HepG2 (cell line): ENCODE measurements around the gene CAPN13. TPM values are rescaled to one million over a fixed set of nuclear protein-coding genes. Genes with fewer than 3 reads are reported as not detected.

ENCODE experiments used
- ATAC-seq: fragments of 200-7000 bp; cut with Tn5 transposase; 3 replicates; pipeline ENCODE4 v1.9.1; 2020; ENCODE audit warnings: mild to moderate bottlenecking, moderate library complexity
- BruUV-seq: library from RNA; stranded (reverse); fragments of 400-500 nt; replicated peaks from 2 replicates; lab custom pipeline; 2021; lab: Mats Ljungman, UMichigan
- CTCF ChIA-PET: fragments of 300-600 bp; formaldehyde crosslinking; extraction: SDS; loops from one replicate; lab custom pipeline; 2021; ENCODE audit warnings: low total read pairs, inconsistent platforms, low intra/inter-chr PET ratio; lab: Yijun Ruan, JAX
- POLR2A ChIA-PET: fragments of 350-600 bp; sonication (Branson Sonifier 250); formaldehyde crosslinking; loops from one replicate; lab custom pipeline; 2020; ENCODE audit warnings: antibody characterized with exemption, inconsistent platforms; lab: Yijun Ruan, JAX
- DNase-seq: peaks from one replicate; pipeline ENCODE4 v3.0.0-alpha.2; 2015; ENCODE audit warnings: low spot score
- FAIRE-seq: peaks from 3 replicates; lab custom pipeline; 2011; peaks lifted over from hg19 to GRCh38; lab: Jason Lieb, UNC
- H2AFZ ChIP-seq: one replicate; pipeline ENCODE4 v1.6.1; 2011; ENCODE audit warnings: low read length, inconsistent platforms
- H3K27ac ChIP-seq: fragments of 300-600 bp; 3 replicates; pipeline ENCODE4 v1.8.0; 2011; ENCODE audit warnings: mixed run types, mild to moderate bottlenecking, mixed read lengths, low read length, inconsistent platforms; ENCODE audit not compliant: insufficient read depth; ENCODE audit errors: extremely low read length
- H3K27me3 ChIP-seq, 2 experiments: fragments of 200-600 bp in 1 of 2; 2 replicates in 1 of 2; 3 replicates in 1 of 2; pipeline versions ENCODE4 v1.6.0 to v1.8.0; 2011; ENCODE audit warnings: low read length in 2 of 2, mild to moderate bottlenecking in 2 of 2, moderate library complexity in 2 of 2, inconsistent platforms in 1 of 2; ENCODE audit not compliant: insufficient read depth in 2 of 2, control insufficient read depth in 1 of 2
- H3K36me3 ChIP-seq, 2 experiments: fragments of 200-600 bp in 1 of 2; replicated peaks in 1 of 2; 2 replicates in 1 of 2; 3 replicates in 1 of 2; pipeline versions ENCODE4 v1.5.1 to v1.8.0; 2011; ENCODE audit warnings: low read length in 2 of 2, inconsistent platforms in 1 of 2; ENCODE audit not compliant: insufficient read depth in 2 of 2, control insufficient read depth in 1 of 2
- H3K4me1 ChIP-seq: 2 replicates; pipeline ENCODE4 v1.5.1; 2012; ENCODE audit warnings: low read length, inconsistent platforms; ENCODE audit not compliant: insufficient read depth
- H3K4me2 ChIP-seq: 2 replicates; pipeline ENCODE4 v1.6.0; 2011; ENCODE audit warnings: low read depth, low read length, inconsistent platforms
- H3K4me3 ChIP-seq, 3 experiments: fragments of 200-600 bp in 1 of 3; sonication (generic), shearing (Covaris generic) in 1 of 3; replicated peaks in 1 of 3; 2 replicates each; pipeline ENCODE4 v1.5.1; 2011 to 2016; ENCODE audit warnings: low read length in 3 of 3, inconsistent platforms in 2 of 3, low read depth in 2 of 3, mild to moderate bottlenecking in 2 of 3, control low read depth in 1 of 3, mixed read lengths in 1 of 3; ENCODE audit not compliant: insufficient read depth in 1 of 3
- H3K79me2 ChIP-seq: one replicate; pipeline ENCODE4 v1.6.1; 2011; ENCODE audit warnings: low read length, inconsistent platforms; ENCODE audit not compliant: insufficient read depth
- H3K9ac ChIP-seq: 2 replicates; pipeline ENCODE4 v1.6.0; 2011; ENCODE audit warnings: mild to moderate bottlenecking, low read depth, low read length, inconsistent platforms; ENCODE audit not compliant: insufficient read depth
- H3K9me3 ChIP-seq: 2 replicates; pipeline ENCODE4 v1.5.1; 2012; ENCODE audit warnings: mild to moderate bottlenecking, low read length
- H4K20me1 ChIP-seq: 2 replicates; pipeline ENCODE4 v1.6.0; 2011; ENCODE audit warnings: inconsistent platforms, mild to moderate bottlenecking, low read length, moderate library complexity; ENCODE audit not compliant: insufficient read depth
- BORCS8-MEF2B ChIP-seq: sonication (generic); formaldehyde crosslinking; IDR thresholded peaks from 2 replicates; pipeline ENCODE4 v1.8.0; 2022; ENCODE audit warnings: mild to moderate bottlenecking, missing genetic modification reagents
- CC2D1A ChIP-seq: sonication (generic); formaldehyde crosslinking; IDR thresholded peaks from 2 replicates; pipeline ENCODE4 v1.8.1; 2023; ENCODE audit warnings: mild to moderate bottlenecking, missing genetic modification reagents
- EHMT2 ChIP-seq: fragments of 200-600 bp; sonication (generic); IDR thresholded peaks from 2 replicates; pipeline ENCODE4 v1.7.0; 2017; ENCODE audit warnings: antibody characterized with exemption, low read depth, low read length, borderline replicate concordance
- RNF2 ChIP-seq: fragments of 450-650 bp; conservative IDR thresholded peaks from 2 replicates; pipeline ENCODE4 v1.6.1; 2016; ENCODE audit warnings: low read depth
- SNAPC2 ChIP-seq: sonication (generic); formaldehyde crosslinking; IDR thresholded peaks from 2 replicates; pipeline ENCODE4 v1.8.1; 2022; ENCODE audit warnings: mild to moderate bottlenecking, missing genetic modification reagents
- TIGD3 ChIP-seq: sonication (generic); formaldehyde crosslinking; IDR thresholded peaks from 2 replicates; pipeline ENCODE4 v1.5.1; 2020; ENCODE audit warnings: mild to moderate bottlenecking, missing genetic modification reagents, borderline replicate concordance
- ZFY ChIP-seq: sonication (generic); formaldehyde crosslinking; IDR thresholded peaks from 2 replicates; pipeline ENCODE4 v1.4.0; 2020; ENCODE audit warnings: missing genetic modification reagents
- ZKSCAN1 ChIP-seq: fragments of 150-350 bp; IDR thresholded peaks from 2 replicates; pipeline ENCODE4 v1.6.1; 2014; ENCODE audit warnings: low read length
- ZNF142 ChIP-seq: sonication (generic); formaldehyde crosslinking; IDR thresholded peaks from 2 replicates; pipeline ENCODE4 v1.4.0; 2020; ENCODE audit warnings: missing genetic modification reagents
- ZNF609 ChIP-seq: sonication (generic); formaldehyde crosslinking; IDR thresholded peaks from 2 replicates; pipeline ENCODE4 v1.4.0; 2020; ENCODE audit warnings: mild to moderate bottlenecking, missing genetic modification reagents, borderline replicate concordance
- ZNF709 ChIP-seq: sonication (generic); formaldehyde crosslinking; IDR thresholded peaks from 2 replicates; pipeline ENCODE4 v1.5.0; 2020; ENCODE audit warnings: mild to moderate bottlenecking, missing genetic modification reagents
- ZNF713 ChIP-seq: sonication (generic); formaldehyde crosslinking; IDR thresholded peaks from 2 replicates; pipeline ENCODE4 v1.4.0; 2020; ENCODE audit warnings: mild to moderate bottlenecking, missing genetic modification reagents
- whole genome bisulfite sequencing: methylation state at CpG from one replicate; pipeline ENCODE4 v1.1.6; 2017; ENCODE audit warnings: low lambda C conversion rate; 5-methylcytosine and 5-hydroxymethylcytosine counted together
- in situ Hi-C: cut with HindIII; loops from 2 replicates; pipeline ENCODE4 v1.10.0; 2017; ENCODE audit warnings: low pct_unique_long_range_greater_than_20kb; ENCODE audit not compliant: extremely low pct_ligation_motif_present
- intact Hi-C: fragments of 100-400 bp; cut with micrococcal nuclease; formaldehyde crosslinking; loops from one replicate; pipeline ENCODE4 v1.10.0; 2022; ENCODE audit not compliant: unreplicated experiment
- polyA plus RNA-seq, 8 experiments: library from polyadenylated mRNA; depleted of rRNA in 3 of 8; stranded (reverse) in 7 of 8; unstranded in 1 of 8; fragments of >200 nt; fragmentation: Illumina TruSeq in 4 of 8; extraction: Trizol in 4 of 8; gene quantifications; 2 replicates each; pipeline versions ENCODE4 v1.2.1 to v1.2.3, GENCODE V29; 2011 to 2016; ENCODE audit warnings: low read depth in 4 of 8, missing spikeins in 1 of 8, mixed read lengths in 1 of 8; ENCODE audit not compliant: insufficient read depth in 1 of 8
- total RNA-seq, 5 experiments: library from RNA; depleted of rRNA; stranded (reverse); fragments of >200 nt; fragmentation: Illumina TruSeq; extraction: Trizol; gene quantifications; 2 replicates each; pipeline ENCODE4 v1.2.3, GENCODE V29; 2016; ENCODE audit warnings: low read depth in 1 of 5

The CAPN13 gene
- total and polyA plus RNA-seq, 2 of the 13 experiments (the other 11 are each of a cell fraction or from before 2014, with no cell fraction given): not detected

GRCh38 chr2:30675758-30676157 is 131.5 kb downstream of the CAPN13 start:
- WGBS: 71% methylated on average over 2 of the region's 2 CpGs
- in situ Hi-C loops: no loop called here
- ATAC-seq: no peak

More at GRCh38 chr2:30675758-30676157, 131.5 kb downstream of the CAPN13 start:
- ChIA-PET POLR2A (no interaction called here), CTCF (no interaction called here)
- Histone ChIP-seq H3K4me2 (no peak overlapping the region), H3K9ac (no peak overlapping the region), H2AFZ (no peak overlapping the region), H3K36me3 (no peaks in the 10 kb centered on the region), H3K4me3 (no peak overlapping the region), H3K27ac (no peak overlapping the region), H3K9me3 (no peaks in the 10 kb centered on the region), H3K79me2 (no peaks in the 10 kb centered on the region), H4K20me1 (no peaks in the 10 kb centered on the region; the same call in 1 of the 2 replicates), H3K27me3 (peaks cover 0 to 5% of the 10 kb centered on the region in 2 experiments; a peak in 4 of 5 replicates), H3K4me1 (no peaks in the 10 kb centered on the region)
- TF ChIP-seq ZNF142 (CRISPR knock-in tag) (no peak), CC2D1A (CRISPR knock-in tag) (no peak), ZFY (no peak), ZNF713 (CRISPR knock-in tag) (no peak), ZNF609 (CRISPR knock-in tag) (no peak), ZNF709 (CRISPR knock-in tag) (no peak), ZKSCAN1 (no peak), BORCS8-MEF2B (no peak), SNAPC2 (CRISPR knock-in tag) (no peak), TIGD3 (CRISPR knock-in tag) (no peak), RNF2 (no peak), EHMT2 (no peak)
- BruUV-seq: no TSS peak
- intact Hi-C loops: loop anchor here (5.0 to 10.0 kb wide), 2 partner anchors 113 to 241 kb away; no protein-coding TSS in a partner anchor
- DNase-seq (no peak), FAIRE-seq (no peak)
